Measurements from ENCODE around the gene PREX1. TPM values are rescaled to one million over a fixed set of nuclear protein-coding genes. Genes with fewer than 3 reads are reported as not detected.

Gene PREX1
- total and polyA plus RNA-seq, 2 experiments from 2014 or later = 2.4 to 10.3 TPM

DNA sequence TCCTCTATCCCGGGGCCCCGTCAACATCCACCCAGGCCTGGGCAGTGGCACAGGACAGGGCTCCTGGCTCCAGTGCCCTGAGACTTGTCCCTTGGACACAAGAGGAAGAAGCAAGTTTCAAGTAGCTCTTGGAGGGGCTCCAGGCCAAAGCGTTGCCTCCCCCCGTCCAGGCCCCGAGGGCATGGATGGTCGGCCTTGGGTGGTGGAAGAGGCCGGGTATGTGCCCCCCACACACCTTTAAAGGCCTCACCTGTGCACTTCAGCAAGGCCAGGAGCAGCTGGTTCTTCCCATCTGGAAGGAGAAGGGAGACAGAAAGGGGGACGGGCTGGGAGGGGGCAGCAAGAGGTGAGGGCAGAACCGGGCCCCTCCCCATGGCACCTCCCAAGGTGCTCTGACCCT lies 190.3 kb downstream of the PREX1 start (continued):
- TF ChIP-seq, protein P1, sequence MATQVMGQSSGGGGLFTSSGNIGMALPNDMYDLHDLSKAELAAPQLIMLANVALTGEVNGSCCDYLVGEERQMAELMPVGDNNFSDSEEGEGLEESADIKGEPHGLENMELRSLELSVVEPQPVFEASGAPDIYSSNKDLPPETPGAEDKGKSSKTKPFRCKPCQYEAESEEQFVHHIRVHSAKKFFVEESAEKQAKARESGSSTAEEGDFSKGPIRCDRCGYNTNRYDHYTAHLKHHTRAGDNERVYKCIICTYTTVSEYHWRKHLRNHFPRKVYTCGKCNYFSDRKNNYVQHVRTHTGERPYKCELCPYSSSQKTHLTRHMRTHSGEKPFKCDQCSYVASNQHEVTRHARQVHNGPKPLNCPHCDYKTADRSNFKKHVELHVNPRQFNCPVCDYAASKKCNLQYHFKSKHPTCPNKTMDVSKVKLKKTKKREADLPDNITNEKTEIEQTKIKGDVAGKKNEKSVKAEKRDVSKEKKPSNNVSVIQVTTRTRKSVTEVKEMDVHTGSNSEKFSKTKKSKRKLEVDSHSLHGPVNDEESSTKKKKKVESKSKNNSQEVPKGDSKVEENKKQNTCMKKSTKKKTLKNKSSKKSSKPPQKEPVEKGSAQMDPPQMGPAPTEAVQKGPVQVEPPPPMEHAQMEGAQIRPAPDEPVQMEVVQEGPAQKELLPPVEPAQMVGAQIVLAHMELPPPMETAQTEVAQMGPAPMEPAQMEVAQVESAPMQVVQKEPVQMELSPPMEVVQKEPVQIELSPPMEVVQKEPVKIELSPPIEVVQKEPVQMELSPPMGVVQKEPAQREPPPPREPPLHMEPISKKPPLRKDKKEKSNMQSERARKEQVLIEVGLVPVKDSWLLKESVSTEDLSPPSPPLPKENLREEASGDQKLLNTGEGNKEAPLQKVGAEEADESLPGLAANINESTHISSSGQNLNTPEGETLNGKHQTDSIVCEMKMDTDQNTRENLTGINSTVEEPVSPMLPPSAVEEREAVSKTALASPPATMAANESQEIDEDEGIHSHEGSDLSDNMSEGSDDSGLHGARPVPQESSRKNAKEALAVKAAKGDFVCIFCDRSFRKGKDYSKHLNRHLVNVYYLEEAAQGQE (IDR thresholded peaks at IDR 0.05; ENCODE audit: unreplicated experiment) = no peak

- Mint-ChIP-seq H3K4me3 (no peak overlapping the region), H3K27me3 (ENCODE audit: insufficient read depth, low read depth, poor library complexity) (peaks cover 7% of the 10 kb centered on the region), H3K27ac (no peak overlapping the region), H3K4me1 (peaks cover under 1% of the 10 kb centered on the region; the same call in 1 of the 3 replicates), H3K36me3 (ENCODE audit: low read depth) (peaks cover 5% of the 10 kb centered on the region; the same call in 2 of the 3 replicates), H3K9me3 (no peaks in the 10 kb centered on the region)
- no peaks in the 10 kb centered on the region for H3K79me2 ChIP-seq (replicated peaks; ENCODE audit: insufficient read depth)
- H3F3A ChIP-seq (replicated peaks; ENCODE audit: low read depth) = no peaks in the 10 kb centered on the region
- H4K20me1 ChIP-seq (replicated peaks; ENCODE audit: insufficient read depth) = no peaks in the 10 kb centered on the region
- no peaks in the 10 kb centered on the region for H3K27me3 ChIP-seq (ENCODE audit: insufficient read depth)
- no peaks in the 10 kb centered on the region for H3K9me2 ChIP-seq (ENCODE audit: insufficient read depth)
- H3K36me3 ChIP-seq (ENCODE audit: insufficient read depth) = no peaks in the 10 kb centered on the region
- peak; percentile 43 for ATAC-seq
- no peaks in the 10 kb centered on the region for H3K4me1 ChIP-seq (ENCODE audit: insufficient read depth)
- H3K27ac ChIP-seq (ENCODE audit: low read depth) = no peak overlapping the region
- no peak overlapping the region for H3K4me3 ChIP-seq
- no peak overlapping the region for H3K4me2 ChIP-seq
- H2AFZ ChIP-seq = no peak overlapping the region
- no peak for DNase-seq (ENCODE audit: low spot score)
- no peak for TF ChIP-seq POLR2AphosphoS5 (IDR thresholded peaks at IDR 0.05; ENCODE audit: low read depth)
- TF ChIP-seq ETS1 (IDR thresholded peaks at IDR 0.05) = no peak
- TF ChIP-seq STAT1 (IDR thresholded peaks at IDR 0.05; ENCODE audit: unreplicated experiment) = no peak
- TF ChIP-seq JUNB (IDR thresholded peaks at IDR 0.05; ENCODE audit: unreplicated experiment) = no peak
- no peak for TF ChIP-seq ZNF331 (CRISPR knock-in tag; IDR thresholded peaks at IDR 0.05; ENCODE audit: low read depth)
- TF ChIP-seq, protein P2, sequence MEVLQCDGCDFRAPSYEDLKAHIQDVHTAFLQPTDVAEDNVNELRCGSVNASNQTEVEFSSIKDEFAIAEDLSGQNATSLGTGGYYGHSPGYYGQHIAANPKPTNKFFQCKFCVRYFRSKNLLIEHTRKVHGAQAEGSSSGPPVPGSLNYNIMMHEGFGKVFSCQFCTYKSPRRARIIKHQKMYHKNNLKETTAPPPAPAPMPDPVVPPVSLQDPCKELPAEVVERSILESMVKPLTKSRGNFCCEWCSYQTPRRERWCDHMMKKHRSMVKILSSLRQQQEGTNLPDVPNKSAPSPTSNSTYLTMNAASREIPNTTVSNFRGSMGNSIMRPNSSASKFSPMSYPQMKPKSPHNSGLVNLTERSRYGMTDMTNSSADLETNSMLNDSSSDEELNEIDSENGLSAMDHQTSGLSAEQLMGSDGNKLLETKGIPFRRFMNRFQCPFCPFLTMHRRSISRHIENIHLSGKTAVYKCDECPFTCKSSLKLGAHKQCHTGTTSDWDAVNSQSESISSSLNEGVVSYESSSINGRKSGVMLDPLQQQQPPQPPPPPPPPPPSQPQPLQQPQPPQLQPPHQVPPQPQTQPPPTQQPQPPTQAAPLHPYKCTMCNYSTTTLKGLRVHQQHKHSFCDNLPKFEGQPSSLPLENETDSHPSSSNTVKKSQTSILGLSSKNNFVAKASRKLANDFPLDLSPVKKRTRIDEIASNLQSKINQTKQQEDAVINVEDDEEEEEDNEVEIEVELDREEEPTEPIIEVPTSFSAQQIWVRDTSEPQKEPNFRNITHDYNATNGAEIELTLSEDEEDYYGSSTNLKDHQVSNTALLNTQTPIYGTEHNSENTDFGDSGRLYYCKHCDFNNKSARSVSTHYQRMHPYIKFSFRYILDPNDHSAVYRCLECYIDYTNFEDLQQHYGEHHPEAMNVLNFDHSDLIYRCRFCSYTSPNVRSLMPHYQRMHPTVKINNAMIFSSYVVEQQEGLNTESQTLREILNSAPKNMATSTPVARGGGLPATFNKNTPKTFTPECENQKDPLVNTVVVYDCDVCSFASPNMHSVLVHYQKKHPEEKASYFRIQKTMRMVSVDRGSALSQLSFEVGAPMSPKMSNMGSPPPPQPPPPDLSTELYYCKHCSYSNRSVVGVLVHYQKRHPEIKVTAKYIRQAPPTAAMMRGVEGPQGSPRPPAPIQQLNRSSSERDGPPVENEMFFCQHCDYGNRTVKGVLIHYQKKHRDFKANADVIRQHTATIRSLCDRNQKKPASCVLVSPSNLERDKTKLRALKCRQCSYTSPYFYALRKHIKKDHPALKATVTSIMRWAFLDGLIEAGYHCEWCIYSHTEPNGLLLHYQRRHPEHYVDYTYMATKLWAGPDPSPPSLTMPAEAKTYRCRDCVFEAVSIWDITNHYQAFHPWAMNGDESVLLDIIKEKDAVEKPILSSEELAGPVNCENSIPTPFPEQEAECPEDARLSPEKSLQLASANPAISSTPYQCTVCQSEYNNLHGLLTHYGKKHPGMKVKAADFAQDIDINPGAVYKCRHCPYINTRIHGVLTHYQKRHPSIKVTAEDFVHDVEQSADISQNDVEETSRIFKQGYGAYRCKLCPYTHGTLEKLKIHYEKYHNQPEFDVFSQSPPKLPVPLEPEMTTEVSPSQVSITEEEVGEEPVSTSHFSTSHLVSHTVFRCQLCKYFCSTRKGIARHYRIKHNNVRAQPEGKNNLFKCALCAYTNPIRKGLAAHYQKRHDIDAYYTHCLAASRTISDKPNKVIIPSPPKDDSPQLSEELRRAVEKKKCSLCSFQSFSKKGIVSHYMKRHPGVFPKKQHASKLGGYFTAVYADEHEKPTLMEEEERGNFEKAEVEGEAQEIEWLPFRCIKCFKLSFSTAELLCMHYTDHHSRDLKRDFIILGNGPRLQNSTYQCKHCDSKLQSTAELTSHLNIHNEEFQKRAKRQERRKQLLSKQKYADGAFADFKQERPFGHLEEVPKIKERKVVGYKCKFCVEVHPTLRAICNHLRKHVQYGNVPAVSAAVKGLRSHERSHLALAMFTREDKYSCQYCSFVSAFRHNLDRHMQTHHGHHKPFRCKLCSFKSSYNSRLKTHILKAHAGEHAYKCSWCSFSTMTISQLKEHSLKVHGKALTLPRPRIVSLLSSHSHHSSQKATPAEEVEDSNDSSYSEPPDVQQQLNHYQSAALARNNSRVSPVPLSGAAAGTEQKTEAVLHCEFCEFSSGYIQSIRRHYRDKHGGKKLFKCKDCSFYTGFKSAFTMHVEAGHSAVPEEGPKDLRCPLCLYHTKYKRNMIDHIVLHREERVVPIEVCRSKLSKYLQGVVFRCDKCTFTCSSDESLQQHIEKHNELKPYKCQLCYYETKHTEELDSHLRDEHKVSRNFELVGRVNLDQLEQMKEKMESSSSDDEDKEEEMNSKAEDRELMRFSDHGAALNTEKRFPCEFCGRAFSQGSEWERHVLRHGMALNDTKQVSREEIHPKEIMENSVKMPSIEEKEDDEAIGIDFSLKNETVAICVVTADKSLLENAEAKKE (CRISPR knock-in tag; IDR thresholded peaks at IDR 0.05) = no peak
- no peak for TF ChIP-seq ZNF114 (CRISPR knock-in tag; IDR thresholded peaks at IDR 0.05)
- TF ChIP-seq CREB1 (CRISPR knock-in tag; IDR thresholded peaks at IDR 0.05; ENCODE audit: low read depth) = no peak
- TF ChIP-seq, protein P3, sequence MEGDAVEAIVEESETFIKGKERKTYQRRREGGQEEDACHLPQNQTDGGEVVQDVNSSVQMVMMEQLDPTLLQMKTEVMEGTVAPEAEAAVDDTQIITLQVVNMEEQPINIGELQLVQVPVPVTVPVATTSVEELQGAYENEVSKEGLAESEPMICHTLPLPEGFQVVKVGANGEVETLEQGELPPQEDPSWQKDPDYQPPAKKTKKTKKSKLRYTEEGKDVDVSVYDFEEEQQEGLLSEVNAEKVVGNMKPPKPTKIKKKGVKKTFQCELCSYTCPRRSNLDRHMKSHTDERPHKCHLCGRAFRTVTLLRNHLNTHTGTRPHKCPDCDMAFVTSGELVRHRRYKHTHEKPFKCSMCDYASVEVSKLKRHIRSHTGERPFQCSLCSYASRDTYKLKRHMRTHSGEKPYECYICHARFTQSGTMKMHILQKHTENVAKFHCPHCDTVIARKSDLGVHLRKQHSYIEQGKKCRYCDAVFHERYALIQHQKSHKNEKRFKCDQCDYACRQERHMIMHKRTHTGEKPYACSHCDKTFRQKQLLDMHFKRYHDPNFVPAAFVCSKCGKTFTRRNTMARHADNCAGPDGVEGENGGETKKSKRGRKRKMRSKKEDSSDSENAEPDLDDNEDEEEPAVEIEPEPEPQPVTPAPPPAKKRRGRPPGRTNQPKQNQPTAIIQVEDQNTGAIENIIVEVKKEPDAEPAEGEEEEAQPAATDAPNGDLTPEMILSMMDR (conservative IDR thresholded peaks at IDR 0.05; ENCODE audit: low read depth in 2 of 2) = no peak
Observed at GRCh38 chr20:48636301-48636700, 191.5 kb downstream of the PREX1 start.
